Measurements from ENCODE around the gene MAML3.

The MAML3 gene

DNA sequence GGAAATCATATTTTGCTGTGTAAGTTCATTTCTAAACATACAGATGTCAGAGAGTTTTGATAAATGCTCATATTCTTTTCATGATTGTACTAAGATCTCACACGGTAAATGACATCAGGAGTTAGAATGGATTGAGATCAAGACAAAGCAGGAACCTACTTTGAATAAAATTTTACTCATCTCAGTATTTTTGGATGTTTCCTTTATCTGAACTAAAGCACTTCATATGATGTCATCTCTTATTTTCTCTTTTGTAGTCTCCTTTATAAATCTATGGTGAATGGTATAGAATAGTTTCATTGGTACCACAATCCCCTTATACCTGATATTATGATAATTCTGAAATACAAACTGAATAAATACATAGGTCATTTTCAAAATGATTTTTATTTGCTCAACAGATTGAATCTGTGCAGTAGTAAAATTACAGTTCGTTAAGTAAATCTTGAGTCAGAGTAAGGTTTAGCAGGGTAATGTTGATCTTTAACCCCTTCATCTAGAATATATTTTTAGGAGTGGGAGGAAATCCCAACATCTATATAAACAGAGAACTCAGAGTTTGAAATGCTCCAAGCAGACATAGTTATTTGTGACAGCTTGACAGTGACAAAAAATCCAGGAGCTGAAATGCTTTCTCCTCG lies 308.4 kb downstream of the MAML3 start:
- TF ChIP-seq EGR1 (IDR thresholded peaks at IDR 0.05) (no peak), TCF12 (IDR thresholded peaks at IDR 0.05; ENCODE audit: low read depth) (no peak), FOXM1 (IDR thresholded peaks at IDR 0.05; ENCODE audit: borderline replicate concordance, low read depth) (no peak), CEBPB (IDR thresholded peaks at IDR 0.05) (no peak), NFIC (IDR thresholded peaks at IDR 0.05) (no peak), USF1 (IDR thresholded peaks at IDR 0.05) (no peak), TAF1 (IDR thresholded peaks at IDR 0.05; ENCODE audit: low read depth) (no peak), TEAD4 (IDR thresholded peaks at IDR 0.05) (no peak), EP300 (IDR thresholded peaks at IDR 0.05; ENCODE audit: borderline replicate concordance) (no peak), RAD21 (IDR thresholded peaks at IDR 0.05; ENCODE audit: low read depth) (no peak), ZBTB7A (IDR thresholded peaks at IDR 0.05; ENCODE audit: low read depth) (no peak), YY1 (IDR thresholded peaks at IDR 0.05; ENCODE audit: low read depth) (no peak)
- TF ChIP-seq, protein P1, sequence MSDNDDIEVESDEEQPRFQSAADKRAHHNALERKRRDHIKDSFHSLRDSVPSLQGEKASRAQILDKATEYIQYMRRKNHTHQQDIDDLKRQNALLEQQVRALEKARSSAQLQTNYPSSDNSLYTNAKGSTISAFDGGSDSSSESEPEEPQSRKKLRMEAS (IDR thresholded peaks at IDR 0.05), result no peak

GRCh38 chr4:139844459-139845036 lies 309.4 kb downstream of the MAML3 start:
- no peak for TF ChIP-seq CREB1 (IDR thresholded peaks at IDR 0.05; ENCODE audit: low read depth)

- no peak for TF ChIP-seq YY1 (IDR thresholded peaks at IDR 0.05; ENCODE audit: low read depth)
- TF ChIP-seq ZBTB7A (IDR thresholded peaks at IDR 0.05; ENCODE audit: low read depth), result no peak
- TF ChIP-seq EGR1 (IDR thresholded peaks at IDR 0.05), result no peak
- no peak for TF ChIP-seq CREB1 (IDR thresholded peaks at IDR 0.05; ENCODE audit: low read depth)
- no peak for TF ChIP-seq RAD21 (IDR thresholded peaks at IDR 0.05; ENCODE audit: low read depth)
- TF ChIP-seq TCF12 (IDR thresholded peaks at IDR 0.05; ENCODE audit: low read depth), result no peak
- no peak for TF ChIP-seq CEBPB (IDR thresholded peaks at IDR 0.05)
- no peak for TF ChIP-seq TAF1 (IDR thresholded peaks at IDR 0.05; ENCODE audit: low read depth)
- TF ChIP-seq NFIC (IDR thresholded peaks at IDR 0.05), result no peak
- TF ChIP-seq, protein P1 (IDR thresholded peaks at IDR 0.05), result no peak
- TF ChIP-seq EP300 (IDR thresholded peaks at IDR 0.05; ENCODE audit: borderline replicate concordance), result no peak
- no peak for TF ChIP-seq USF1 (IDR thresholded peaks at IDR 0.05)
- TF ChIP-seq, protein P2, sequence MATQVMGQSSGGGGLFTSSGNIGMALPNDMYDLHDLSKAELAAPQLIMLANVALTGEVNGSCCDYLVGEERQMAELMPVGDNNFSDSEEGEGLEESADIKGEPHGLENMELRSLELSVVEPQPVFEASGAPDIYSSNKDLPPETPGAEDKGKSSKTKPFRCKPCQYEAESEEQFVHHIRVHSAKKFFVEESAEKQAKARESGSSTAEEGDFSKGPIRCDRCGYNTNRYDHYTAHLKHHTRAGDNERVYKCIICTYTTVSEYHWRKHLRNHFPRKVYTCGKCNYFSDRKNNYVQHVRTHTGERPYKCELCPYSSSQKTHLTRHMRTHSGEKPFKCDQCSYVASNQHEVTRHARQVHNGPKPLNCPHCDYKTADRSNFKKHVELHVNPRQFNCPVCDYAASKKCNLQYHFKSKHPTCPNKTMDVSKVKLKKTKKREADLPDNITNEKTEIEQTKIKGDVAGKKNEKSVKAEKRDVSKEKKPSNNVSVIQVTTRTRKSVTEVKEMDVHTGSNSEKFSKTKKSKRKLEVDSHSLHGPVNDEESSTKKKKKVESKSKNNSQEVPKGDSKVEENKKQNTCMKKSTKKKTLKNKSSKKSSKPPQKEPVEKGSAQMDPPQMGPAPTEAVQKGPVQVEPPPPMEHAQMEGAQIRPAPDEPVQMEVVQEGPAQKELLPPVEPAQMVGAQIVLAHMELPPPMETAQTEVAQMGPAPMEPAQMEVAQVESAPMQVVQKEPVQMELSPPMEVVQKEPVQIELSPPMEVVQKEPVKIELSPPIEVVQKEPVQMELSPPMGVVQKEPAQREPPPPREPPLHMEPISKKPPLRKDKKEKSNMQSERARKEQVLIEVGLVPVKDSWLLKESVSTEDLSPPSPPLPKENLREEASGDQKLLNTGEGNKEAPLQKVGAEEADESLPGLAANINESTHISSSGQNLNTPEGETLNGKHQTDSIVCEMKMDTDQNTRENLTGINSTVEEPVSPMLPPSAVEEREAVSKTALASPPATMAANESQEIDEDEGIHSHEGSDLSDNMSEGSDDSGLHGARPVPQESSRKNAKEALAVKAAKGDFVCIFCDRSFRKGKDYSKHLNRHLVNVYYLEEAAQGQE (IDR thresholded peaks at IDR 0.05; ENCODE audit: low read depth), result no peak
- TF ChIP-seq TEAD4 (IDR thresholded peaks at IDR 0.05), result no peak
- TF ChIP-seq FOXM1 (IDR thresholded peaks at IDR 0.05; ENCODE audit: borderline replicate concordance, low read depth), result no peak
These were observed 309.9 kb downstream of the MAML3 start for GRCh38 chr4:139844057-139844456.

GRCh38 chr4:139843641-139844040 lies 310.3 kb downstream of the MAML3 start:
- TF ChIP-seq NFIC (IDR thresholded peaks at IDR 0.05) (no peak), TAF1 (IDR thresholded peaks at IDR 0.05; ENCODE audit: low read depth) (no peak)

DNA sequence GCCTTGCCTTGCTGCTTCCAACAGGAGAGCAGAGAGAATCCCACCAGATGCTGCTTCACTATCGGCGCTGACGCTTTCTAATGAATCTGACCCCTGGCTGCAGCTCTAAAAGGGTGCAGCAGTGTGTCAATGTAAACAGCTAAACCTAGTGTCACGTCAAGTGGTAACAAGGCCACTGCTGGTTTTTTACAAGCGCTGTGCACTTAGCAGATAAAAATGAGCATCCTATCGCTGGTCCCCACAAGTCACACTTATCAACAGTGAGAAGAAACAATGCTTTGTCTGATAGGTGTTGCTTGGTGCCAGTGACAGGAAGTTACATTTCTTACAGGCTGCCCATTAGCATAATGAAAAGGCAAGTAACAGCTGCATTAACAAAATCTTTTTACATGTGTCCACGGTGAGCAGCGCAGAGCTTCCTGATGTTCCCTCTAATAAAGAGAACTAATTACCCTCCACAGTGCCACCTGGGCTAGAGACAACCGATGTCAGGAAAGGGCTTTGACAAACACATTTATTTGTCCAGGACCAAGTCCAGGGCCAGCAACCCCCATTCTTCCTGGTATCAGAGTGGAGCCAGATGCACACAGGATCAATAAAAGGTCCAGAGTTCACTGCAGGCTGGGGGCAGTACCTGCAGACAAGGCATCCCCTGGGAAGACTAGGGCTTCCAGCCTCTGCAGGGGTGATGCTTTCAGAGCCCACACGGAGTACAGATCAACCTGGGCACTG lies 312.4 kb downstream of the MAML3 start:
- no peak for TF ChIP-seq FOXM1 (IDR thresholded peaks at IDR 0.05; ENCODE audit: borderline replicate concordance, low read depth)
- no peak for TF ChIP-seq NFIC (IDR thresholded peaks at IDR 0.05)
- TF ChIP-seq YY1 (IDR thresholded peaks at IDR 0.05; ENCODE audit: low read depth), result no peak
- no peak for TF ChIP-seq EGR1 (IDR thresholded peaks at IDR 0.05)
- TF ChIP-seq TCF12 (IDR thresholded peaks at IDR 0.05; ENCODE audit: low read depth), result no peak
- TF ChIP-seq EP300 (IDR thresholded peaks at IDR 0.05; ENCODE audit: borderline replicate concordance), result no peak
- TF ChIP-seq, protein P2 (IDR thresholded peaks at IDR 0.05; ENCODE audit: low read depth), result no peak
- TF ChIP-seq TEAD4 (IDR thresholded peaks at IDR 0.05), result no peak

DNA sequence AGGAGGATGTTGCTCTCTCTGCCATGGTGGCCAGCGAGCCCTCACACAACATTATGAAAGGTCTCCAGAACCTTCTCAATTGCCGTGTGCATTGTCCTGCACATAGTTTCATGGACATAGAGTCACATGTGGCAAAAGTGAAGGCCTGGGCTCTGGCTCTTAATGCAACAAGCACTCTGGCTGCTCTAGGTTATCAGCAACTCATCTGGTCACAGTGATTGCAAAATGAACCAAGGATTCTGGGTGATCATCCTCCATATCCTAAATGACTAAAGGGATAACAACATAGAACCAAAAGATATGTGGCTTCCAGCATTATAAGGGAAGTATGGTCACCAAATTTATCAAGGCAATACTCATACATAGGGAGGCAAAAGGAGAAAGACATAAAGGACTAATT lies 313.2 kb downstream of the MAML3 start:
- no peak for TF ChIP-seq USF1 (IDR thresholded peaks at IDR 0.05)
- TF ChIP-seq YY1 (IDR thresholded peaks at IDR 0.05; ENCODE audit: low read depth), result no peak
- no peak for TF ChIP-seq CREB1 (IDR thresholded peaks at IDR 0.05; ENCODE audit: low read depth)
- TF ChIP-seq TEAD4 (IDR thresholded peaks at IDR 0.05), result no peak
- no peak for TF ChIP-seq CEBPB (IDR thresholded peaks at IDR 0.05)
- TF ChIP-seq, protein P1 (IDR thresholded peaks at IDR 0.05), result no peak
- no peak for TF ChIP-seq TAF1 (IDR thresholded peaks at IDR 0.05; ENCODE audit: low read depth)
- no peak for TF ChIP-seq EGR1 (IDR thresholded peaks at IDR 0.05)
- no peak for TF ChIP-seq FOXM1 (IDR thresholded peaks at IDR 0.05; ENCODE audit: borderline replicate concordance, low read depth)
- TF ChIP-seq RAD21 (IDR thresholded peaks at IDR 0.05; ENCODE audit: low read depth), result no peak
- TF ChIP-seq NFIC (IDR thresholded peaks at IDR 0.05), result no peak
- TF ChIP-seq ZBTB7A (IDR thresholded peaks at IDR 0.05; ENCODE audit: low read depth), result no peak
- TF ChIP-seq TCF12 (IDR thresholded peaks at IDR 0.05; ENCODE audit: low read depth), result no peak
- TF ChIP-seq EP300 (IDR thresholded peaks at IDR 0.05; ENCODE audit: borderline replicate concordance), result no peak
- TF ChIP-seq, protein P2 (IDR thresholded peaks at IDR 0.05; ENCODE audit: low read depth), result no peak

All from Ishikawa (cell line).